Urothelium cell line (cell line): ENCODE data around the gene NFATC4.
"Not testable (repeated sequence)": the region's sequence is repeated elsewhere in the genome, so short reads cannot be mapped to it uniquely, and the experiment has no call there.

Source experiments
- DNase-seq: peaks from one replicate; pipeline ENCODE4 v3.0.0; 2011; ENCODE audit warnings: low spot score, mixed read lengths
- FAIRE-seq: peaks from 2 replicates; lab custom pipeline; 2011; peaks lifted over from hg19 to GRCh38; lab: Jason Lieb, UNC

NFATC4 gene

GRCh38 chr14:24366413-24366720, 1.6 kb upstream of the NFATC4 start:
- FAIRE-seq: no peak
- no peak for DNase-seq

- FAIRE-seq (no peak), DNase-seq (peak; percentile 83)
Observed at GRCh38 chr14:24366721-24367513, 1.1 kb upstream of the NFATC4 start.

- FAIRE-seq (no peak), DNase-seq (no peak)
Observed at GRCh38 chr14:24368212-24368561, 203 bp downstream of the NFATC4 start.

GRCh38 chr14:24368562-24369252, 723 bp downstream of the NFATC4 start:
- DNase-seq: peak; percentile 27
- FAIRE-seq: no peak

- FAIRE-seq (no peak), DNase-seq (no peak)
Observed at GRCh38 chr14:24369463-24369862, 1.5 kb downstream of the NFATC4 start.

- FAIRE-seq: no peak
Observed at GRCh38 chr14:24369907-24370687, 2.1 kb downstream of the NFATC4 start.

GRCh38 chr14:24370748-24371147, 2.8 kb downstream of the NFATC4 start:
- DNase-seq: no peak
- no peak for FAIRE-seq

More at GRCh38 chr14:24369907-24370687, 2.1 kb downstream of the NFATC4 start:
- no peak for DNase-seq

- not testable (repeated sequence) for DNase-seq, FAIRE-seq
Observed at GRCh38 chr14:24371605-24372004, 3.6 kb downstream of the NFATC4 start.

- FAIRE-seq: no peak
- no peak for DNase-seq
Observed at GRCh38 chr14:24372701-24373416, 4.9 kb downstream of the NFATC4 start.

- FAIRE-seq (no peak), DNase-seq (no peak)
Observed at GRCh38 chr14:24376448-24377070, 8.6 kb downstream of the NFATC4 start.

GRCh38 chr14:24377126-24377525, 9.1 kb downstream of the NFATC4 start:
- FAIRE-seq: no peak

GRCh38 chr14:24377657-24378056, 9.7 kb downstream of the NFATC4 start:
- DNase-seq: no peak
- no peak for FAIRE-seq

More at GRCh38 chr14:24377126-24377525, 9.1 kb downstream of the NFATC4 start:
- no peak for DNase-seq

GRCh38 chr14:24378327-24378726, 10.3 kb downstream of the NFATC4 start:
- DNase-seq (no peak), FAIRE-seq (no peak)

- DNase-seq: no peak
- no peak for FAIRE-seq
Observed at GRCh38 chr14:24378981-24379906, 11.3 kb downstream of the NFATC4 start.

GRCh38 chr14:24379907-24380730, 12.1 kb downstream of the NFATC4 start:
- FAIRE-seq (no peak), DNase-seq (no peak)

- FAIRE-seq: no peak
Observed at GRCh38 chr14:24381363-24382063, 13.5 kb downstream of the NFATC4 start.

GRCh38 chr14:24382064-24382371, 14.0 kb downstream of the NFATC4 start:
- FAIRE-seq: no peak

More at GRCh38 chr14:24381363-24382063, 13.5 kb downstream of the NFATC4 start:
- DNase-seq: no peak

GRCh38 chr14:24384169-24384568, 16.2 kb downstream of the NFATC4 start:
- DNase-seq: no peak
- FAIRE-seq: peak; percentile 78

More at GRCh38 chr14:24382064-24382371, 14.0 kb downstream of the NFATC4 start:
- no peak for DNase-seq
